ENCODE results near the gene IER5L.
"Not testable (repeated sequence)": the region's sequence is repeated elsewhere in the genome, so short reads cannot be mapped to it uniquely, and the experiment has no call there.

The IER5L gene

DNA sequence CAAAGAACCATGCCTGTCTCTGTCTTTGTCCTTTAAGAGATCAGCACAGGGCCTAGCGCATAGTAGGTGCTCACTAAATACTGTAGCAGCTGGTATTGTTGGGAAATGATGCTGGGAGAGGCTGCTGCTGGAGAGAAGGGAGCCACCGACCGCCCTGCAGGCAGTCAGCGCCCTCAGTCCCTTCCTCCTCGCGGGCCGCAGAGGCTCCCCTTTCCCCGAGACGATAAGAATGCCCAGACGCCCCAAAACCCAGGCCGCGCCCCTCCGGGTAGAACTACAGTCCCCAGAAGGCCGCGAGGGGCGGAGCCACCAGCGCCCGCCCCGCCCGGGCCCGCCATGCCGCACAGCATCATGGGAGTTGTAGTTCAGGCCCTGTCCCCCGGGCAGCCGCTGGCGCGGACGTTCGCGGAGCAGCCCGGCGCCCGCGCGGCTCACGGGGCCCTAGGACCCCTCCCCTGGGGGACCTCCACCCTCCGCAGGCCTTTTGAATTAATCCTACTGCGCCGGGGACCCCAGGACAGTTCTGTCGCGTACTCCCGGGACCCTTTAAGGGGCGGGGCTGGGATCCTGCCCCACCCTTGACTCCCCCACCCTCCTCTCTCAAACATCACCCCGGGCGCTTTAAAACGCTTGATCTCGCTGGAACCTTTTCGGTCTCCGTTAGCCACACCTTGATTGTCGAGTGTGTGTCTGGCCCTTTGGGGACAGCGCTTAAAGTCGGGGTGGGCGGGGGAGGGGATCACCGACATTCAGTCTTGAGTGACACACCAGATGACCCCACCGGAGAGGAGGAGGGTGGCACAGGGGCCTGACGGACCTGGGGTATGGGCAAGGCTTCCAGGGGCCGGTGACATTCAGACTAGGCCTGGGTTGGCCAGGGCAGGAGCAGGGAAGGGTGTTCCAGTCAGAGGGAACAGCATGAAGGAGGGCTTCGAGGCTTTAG, 24.8 kb upstream of the IER5L start:
- peak; percentile 95 for DNase-seq (ENCODE audit: low spot score)

DNA sequence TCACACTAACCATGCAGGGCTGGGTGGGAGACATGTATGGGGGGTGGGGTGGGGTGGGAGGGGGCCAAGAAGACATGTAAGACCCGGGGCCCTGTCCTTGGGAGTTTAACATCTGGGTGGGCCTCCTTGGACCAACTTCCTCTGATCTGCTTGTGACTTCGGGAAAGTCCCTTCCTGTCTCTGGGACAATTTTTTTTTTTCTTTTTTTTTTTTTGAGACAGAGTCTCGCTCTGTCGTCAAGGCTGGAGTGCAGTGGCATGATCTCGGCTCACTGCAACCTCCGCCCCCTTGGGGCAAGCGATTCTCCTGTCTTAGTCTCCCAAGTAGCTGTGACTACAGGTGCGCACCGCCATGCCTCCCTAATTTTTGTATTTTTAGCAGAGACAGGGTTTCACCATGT, 23.8 kb upstream of the IER5L start:
- no peak for DNase-seq (ENCODE audit: low spot score)

DNA sequence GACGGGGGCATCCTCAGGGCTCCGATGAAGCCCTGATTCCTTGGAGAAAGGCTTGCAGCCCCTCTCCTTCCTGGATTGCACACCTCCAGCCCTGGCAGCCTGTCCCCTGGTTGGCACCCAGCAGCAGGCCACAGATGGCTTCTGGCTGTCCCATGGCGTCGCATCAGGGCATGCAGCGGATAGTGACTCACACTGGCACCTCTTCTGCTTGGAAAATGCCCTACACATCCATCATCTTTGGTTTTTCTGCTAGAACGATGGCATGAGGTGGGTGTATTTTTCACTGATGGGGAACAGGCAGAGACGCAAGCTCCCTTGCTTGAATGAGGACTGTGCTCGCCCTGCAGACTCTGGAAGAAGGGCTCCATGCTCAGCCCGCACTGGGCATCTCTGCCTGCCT, 23.2 kb upstream of the IER5L start:
- DNase-seq (ENCODE audit: low spot score), result no peak

DNA sequence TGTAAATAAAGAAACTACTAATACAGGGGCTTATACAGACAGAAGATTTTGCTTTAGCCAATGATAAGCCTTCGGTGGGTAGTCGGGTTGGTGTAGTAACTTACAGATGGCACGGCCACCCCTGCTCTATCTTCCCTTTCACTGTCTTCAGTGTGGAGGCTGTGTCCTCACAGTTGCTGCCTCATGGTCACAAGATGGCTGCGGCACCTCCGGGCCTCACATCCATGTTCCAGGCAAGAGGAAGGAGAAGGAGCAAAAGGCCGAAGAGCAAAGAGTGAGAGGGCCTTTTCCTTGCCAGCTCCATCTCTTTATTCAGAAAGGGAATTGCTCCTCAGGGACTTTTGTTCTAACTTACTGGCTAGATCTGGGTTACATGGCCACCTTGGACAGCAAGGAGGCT, 22.2 kb upstream of the IER5L start:
- DNase-seq (ENCODE audit: low spot score), result no peak

DNA sequence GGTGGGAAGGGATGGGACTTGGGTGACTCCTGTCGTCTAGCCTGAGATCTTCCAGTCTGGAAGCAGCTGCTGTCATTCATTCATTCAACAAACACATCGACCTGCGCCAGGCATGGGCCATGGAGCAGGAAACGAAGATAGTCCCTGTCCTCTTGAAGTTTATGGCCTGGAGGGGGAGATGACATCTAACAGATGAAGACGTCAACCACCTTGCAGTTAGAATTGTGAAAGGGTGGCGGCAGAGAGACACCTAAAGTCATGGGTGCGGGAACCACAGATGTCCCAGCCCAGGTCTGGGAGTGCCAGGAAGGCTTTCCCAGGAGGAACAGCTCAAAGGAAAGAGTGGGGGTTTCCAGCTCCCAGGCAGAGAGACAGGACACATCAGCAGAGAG, 21.0 kb upstream of the IER5L start:
- DNase-seq (ENCODE audit: low spot score), result no peak

DNA sequence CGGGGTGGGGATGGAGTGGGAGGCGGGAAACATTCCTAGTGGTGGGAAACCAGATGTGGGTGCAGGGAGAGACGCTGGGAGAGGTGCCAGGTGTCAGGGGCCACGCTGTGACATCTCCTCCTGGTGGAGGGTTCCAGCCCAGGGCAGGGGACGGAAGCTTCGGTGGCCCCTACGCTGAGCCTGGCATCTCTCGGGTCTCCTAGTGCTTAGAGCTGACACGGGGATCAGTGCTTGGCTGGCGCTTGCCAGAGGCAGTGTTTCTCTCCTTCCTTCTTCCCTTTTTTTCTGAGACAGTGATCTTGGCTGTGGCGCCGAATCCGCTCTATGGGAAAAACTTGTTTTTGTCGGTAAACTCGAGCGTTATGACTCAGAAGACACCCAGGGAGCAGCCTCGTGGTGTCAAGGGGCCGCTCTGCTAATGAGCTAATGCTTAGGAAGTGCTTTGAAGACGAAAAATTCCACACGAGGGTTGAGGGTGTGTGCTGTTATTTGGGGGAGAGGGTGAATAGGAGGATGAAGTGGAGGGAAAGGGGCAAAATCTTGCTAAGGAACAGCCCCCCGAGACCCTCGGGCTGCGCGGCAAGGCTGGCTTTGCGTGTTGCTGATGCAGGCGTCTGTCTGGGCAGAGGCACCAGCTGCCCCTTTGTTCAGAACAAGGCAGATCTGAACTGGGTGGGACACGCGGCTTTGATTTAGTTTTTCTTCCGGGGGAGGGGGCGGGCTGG, 20.4 kb upstream of the IER5L start:
- DNase-seq (ENCODE audit: low spot score), result no peak

DNA sequence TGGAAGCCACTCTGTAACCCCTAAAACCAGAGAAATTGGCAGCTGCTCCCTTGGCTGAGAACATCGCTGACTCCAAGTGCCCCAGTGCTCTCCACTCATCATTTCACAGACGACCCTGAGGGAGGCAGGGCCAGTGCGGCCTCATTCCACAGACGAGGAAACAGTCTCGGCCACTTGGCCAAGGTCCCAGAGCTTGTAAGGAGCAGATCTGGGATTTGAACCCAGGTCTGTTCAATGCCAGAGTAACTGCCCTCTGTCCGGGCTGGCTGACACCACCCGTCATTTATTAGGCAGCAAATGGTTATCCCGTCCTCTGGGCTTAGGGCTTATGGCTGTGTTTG, 19.9 kb upstream of the IER5L start:
- no peak for DNase-seq (ENCODE audit: low spot score)

DNA sequence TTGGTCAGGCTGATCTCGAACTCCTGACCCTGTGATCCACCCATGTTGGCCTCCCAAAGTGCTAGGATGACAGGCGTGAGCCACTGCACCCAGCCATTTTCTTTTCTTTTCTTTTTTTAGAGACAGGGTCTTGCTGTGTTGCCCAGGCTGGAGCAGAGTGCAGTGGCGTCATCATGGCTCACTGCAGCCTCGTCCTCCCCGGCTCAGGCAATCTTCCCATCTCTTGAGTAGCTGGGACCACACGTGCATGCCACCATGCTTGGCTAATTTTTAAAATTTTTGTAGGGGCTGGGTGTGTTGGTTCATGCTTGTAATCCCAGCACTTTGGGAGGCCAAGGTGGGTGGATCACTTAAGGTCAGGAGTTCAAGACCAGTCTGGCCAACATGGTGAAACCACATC, 19.0 kb upstream of the IER5L start:
- not testable (repeated sequence) for DNase-seq (ENCODE audit: low spot score)

DNA sequence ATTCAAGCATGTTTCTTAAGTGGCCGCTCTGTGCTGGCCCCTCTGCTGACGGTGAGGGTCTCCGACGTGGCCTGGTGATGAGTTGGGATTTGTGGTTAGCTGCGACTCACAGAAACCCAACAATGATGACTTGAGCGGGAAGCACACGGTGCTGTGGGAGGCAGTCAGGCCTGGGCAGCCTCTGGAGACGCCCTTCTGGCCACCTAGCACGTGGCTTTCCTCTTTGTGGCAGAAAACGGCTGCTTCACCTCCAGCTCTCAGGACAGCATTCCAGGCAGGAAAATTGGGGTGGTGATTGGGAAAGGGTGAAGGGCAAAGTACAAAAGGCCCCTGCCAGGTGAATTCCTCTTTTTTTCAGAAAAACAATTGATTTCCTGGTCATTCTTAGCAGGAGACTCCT, 17.5 kb upstream of the IER5L start:
- DNase-seq (ENCODE audit: low spot score), result no peak

DNA sequence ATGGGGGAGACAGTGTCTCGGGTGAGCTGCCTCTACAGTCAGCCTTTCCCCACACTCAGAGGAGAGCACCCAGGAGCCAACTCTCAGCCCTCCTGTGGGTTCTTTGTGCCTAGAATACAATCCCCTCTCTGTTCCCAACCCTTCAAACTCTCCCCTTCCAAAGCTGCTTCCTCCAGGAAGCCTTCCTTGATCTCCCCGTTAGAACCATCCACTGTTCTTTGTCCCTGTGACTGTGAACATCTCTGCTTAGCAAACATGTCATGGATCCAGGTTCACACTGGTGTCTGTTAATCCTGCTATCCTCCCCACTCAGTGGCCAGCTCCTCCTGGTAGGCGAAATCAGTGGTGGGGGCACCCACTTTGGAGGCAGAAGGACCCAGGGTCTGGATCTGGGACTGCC, 16.2 kb upstream of the IER5L start:
- no peak for DNase-seq (ENCODE audit: low spot score)

DNA sequence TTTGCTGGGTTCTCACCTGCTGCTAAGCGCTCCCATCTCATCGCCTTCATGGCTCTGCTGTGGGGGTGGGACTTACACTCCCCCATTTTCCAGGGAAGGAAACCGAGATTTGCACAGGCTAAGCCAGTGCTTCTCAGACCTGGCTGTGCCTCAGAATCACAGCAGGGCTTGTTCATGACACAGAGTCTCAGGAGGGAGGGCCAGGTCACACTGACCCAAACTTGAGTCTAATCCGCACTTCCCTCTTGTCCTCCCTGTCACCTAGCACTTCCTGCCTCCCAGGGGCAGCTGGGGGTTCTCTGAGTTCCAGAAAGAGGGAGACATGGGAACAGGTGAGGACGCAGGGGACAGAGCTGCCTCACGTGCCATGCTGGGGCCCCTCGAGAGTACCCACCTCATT, 15.6 kb upstream of the IER5L start:
- no peak for DNase-seq (ENCODE audit: low spot score)

DNA sequence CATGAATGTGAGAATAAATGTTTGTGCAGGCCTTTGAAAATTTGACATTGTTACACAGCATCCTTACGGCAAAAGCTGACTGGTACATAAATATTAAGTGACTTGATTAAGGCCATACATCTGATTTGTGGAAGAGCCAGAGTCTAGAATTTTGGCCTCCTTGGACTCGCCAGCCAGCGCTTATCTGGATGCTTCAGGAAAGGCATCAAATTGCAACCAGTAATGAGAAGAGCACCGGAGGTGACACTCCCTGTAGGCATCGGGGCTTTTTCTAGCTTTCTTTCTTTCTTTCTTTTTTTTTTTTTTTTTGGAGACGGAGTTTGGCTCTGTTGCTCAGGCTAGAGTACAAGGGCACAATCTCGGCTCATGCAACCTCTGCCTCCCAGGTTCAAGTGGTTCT, 13.2 kb upstream of the IER5L start:
- DNase-seq (ENCODE audit: low spot score), result no peak

DNA sequence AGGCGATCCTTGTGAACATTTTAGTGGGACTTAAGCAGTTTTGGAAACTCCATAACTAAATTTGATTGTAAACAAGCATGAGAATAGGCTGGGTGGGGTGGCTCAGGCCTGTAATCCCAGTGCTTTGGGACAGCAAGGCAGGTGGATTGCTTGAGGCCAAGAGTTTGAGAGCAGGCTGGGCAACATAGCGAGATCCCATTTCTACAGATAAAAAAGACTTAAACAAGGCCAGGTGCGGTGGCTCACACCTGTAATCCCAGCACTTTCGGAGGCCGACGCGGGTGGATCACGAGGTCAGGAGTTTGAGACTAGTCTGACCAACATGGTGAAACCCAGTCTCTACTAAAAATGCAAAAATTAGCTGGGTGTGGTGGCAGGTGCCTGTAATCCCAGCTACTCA, 11.9 kb upstream of the IER5L start:
- not testable (repeated sequence) for DNase-seq (ENCODE audit: low spot score)

DNA sequence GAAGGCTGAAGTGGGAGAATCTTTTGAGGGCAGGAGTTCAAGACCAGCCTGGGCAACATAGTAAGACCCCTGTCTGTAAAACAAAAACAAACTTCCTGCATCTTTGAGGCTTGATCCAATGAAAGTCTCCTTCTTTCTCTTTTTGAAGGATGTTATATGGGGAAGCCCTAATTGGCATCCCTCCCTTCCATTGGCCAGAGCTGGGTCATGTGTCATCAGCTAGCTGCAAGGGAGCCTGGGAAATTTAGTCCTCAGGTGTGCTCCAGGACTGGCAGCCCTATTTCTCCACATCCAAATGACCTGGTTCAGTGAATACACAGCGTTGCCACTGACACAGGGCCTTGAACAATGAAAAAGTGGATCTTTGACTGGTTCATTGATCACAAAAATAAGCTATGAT, 9.0 kb upstream of the IER5L start:
- no peak for DNase-seq (ENCODE audit: low spot score)

DNA sequence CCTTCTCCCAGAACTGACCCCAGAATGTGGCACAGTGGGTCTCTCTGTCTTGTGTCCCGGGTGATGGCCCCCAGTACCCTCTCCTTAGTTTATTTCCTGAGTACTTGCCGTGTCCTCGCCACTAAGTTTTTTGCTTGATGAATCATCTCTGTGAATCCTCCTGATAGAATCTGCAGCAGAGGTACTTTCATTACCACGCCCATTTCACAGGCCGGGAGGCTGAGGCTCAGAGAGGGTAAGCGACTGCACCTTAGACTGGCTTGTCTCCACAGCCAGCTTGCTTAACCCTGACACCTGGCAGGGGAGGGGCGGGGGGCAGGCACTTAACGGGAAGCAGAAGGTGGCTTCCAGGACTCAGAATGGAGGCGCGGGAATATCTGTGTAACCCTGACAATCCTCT, 7.9 kb upstream of the IER5L start:
- DNase-seq (ENCODE audit: low spot score), result no peak

DNA sequence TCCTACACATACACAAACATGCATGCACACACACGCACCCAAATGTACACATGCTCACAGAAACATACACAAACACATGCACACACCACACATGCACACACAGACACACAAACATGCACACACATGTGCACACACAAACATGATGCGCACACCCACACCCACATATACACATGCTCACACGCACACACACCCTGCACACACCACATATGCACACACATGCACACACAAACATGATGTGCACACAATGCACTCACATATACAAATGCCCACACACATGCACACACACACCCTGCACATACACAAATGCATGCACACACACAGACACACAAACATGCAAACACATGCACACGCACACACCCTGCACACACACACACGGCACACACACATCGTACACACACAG, 7.3 kb upstream of the IER5L start:
- DNase-seq (ENCODE audit: low spot score), result no peak

DNA sequence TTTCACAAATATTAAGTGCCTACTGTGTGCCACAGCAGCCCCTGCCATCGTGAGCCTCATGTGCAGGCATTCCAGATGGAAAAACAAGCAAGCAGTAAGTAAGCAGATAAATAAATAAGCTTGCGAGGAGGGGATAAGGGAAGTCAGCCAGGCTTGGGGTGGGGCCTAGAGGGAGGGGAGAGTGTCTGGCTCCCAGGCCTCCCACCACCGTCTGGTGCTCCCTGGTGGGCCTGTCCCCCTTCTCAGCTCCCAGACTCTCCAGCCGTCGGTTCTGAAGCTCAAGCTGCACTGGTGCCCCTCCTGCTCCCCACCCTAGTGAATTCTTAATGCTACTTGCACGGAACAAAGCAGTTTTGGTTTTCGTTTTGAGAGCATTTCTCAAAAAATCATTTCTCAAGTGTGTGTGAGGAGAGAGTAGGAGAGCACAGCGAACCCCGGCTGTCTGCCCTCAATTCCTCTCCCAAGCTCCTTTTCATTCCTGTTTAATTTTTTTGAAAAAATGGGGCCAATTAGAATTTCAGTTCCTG, 6.6 kb upstream of the IER5L start:
- no peak for DNase-seq (ENCODE audit: low spot score)

DNA sequence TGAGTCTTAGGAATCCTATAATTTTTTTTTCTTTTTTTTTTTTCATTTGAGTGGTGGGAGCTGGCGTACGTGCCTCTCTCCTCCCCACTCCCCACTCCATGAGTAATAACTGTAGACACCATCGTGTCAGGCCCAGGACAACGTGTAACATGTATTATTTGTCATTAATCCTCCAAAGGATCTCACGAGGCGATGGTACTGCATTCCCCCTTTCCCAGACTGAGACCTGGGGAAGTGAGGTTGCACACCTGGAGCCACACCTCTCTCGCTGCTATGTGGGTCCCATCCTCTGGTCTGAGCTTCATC, 6.1 kb upstream of the IER5L start:
- DNase-seq (ENCODE audit: low spot score), result no peak

DNA sequence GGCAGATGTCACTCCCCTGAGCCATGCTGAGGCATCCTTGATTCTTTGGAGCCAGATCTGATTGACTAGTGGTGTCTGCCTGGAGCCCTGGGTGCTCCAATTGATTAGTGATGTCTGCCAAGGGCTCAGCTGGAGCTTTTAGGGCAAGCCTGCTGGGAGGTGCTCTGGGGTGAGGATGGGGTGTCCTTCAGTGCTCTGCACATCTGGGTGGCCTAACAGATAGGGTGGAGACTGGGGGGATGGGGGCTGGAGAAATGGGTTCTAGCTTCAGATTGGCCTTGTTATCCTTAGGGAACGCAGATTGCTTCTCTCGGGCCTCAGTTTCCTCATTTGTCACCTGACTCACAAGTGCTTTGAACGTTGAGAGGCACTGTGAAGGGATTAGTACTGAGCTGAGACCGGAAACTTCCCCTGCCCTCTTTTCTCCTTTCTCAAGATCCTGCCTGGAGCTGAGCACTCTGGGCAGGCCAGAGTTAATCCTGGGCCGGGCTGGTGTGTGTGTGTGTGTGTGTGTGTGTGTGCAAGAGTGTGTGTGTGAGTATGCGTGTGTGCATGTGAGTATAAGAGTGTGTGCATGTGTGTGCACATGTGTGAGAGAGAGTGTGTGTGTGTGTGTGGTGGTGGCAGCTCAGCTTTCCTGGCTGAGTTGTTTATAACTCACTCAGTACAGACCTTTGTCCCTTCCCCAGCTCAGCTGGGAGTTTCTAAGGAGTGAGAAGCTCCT, 5.6 kb upstream of the IER5L start:
- no peak for DNase-seq (ENCODE audit: low spot score)

DNA sequence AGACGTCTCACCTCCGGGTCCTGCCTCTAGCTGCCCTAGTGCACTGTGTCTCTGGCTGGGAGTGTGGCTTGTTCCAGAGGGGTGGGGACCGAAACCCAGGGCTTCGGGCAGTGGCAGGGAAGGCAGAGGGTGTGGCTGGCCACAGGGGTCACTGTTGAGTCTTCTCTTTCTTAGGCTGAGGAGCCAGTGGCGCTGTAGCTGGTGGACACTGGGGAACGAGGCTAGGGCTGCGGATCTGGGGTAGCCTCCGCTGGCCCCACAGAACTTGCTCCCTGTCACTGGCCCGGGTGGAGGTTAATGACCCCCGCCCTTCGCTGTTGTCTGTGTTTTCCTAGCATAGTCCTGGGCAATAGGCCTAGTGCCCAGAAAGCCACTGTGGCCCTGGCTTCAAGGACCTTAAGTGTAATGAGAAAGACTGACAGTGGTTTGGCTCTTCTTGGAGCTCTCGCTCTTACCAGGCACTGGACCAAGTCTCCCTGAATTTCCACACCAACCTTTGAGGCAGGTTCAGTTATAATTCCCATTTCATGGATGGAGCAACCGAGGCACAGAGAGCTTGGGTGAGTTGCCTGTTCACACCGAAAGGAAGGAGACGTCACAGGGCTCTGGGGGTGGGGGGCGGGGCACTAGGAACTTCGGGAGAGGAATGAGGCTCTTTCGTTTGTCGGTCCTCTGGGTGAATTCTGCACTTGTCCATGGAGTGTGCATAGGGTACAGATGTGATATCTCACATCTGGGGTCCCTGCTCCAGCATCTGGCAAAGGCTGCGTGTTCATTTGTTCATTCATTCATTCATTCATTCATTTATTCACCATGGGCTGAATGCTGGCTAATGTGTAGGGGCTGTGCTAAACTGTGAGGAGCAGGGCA, 4.8 kb upstream of the IER5L start:
- no peak for DNase-seq (ENCODE audit: low spot score)

DNA sequence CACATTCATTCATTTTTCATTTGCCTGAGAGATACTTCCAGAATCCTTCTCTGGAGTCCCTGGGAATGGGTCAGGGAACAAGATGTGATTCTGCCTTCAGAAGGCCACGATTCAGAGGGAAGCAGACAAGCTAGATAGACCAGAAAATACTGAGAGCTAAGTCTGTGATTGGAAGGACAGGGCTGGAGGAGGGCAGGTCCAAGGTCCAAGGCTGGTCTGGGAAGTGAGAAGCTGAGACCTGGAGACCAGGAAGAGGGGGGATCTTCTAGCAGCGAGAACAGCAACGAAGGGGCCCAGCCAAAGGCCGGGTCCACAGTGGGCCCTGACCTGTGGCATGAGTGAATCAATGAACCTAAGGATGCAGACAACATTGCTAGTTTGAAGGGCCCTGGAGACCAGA, 4.1 kb upstream of the IER5L start:
- no peak for DNase-seq (ENCODE audit: low spot score)

DNA sequence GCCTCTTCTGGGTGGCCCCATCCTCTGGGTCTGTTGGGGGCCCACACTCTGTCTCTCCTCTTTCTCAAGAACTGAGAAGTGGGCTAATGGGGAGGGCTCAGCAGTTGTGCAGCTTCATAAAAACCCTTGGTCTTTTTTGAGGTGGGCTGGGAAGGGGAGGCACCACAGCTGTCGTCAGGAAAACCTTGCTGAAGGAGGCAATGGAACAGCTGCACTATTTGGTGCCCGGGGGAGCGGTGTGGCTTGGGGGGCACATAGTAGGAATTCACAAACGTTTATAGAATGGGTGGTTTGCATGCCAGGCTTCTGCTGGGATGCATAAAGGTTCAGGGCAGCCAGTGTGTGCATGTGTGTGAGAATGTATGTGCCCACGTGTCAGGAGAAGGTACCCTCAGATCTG, 3.2 kb upstream of the IER5L start:
- DNase-seq (ENCODE audit: low spot score), result no peak
